GM12892 (cell line): ENCODE data around the gene PARD3.

Source experiments
- POLR2A ChIP-seq: IDR thresholded peaks from 2 replicates; pipeline ENCODE4 v1.6.1; 2011; ENCODE audit warnings: low read depth, low read length, control low read depth
- POLR2AphosphoS5 ChIP-seq: IDR thresholded peaks from 2 replicates; pipeline ENCODE4 v1.6.1; 2011; ENCODE audit warnings: low read depth, low read length, control low read depth
- TAF1 ChIP-seq: IDR thresholded peaks from 2 replicates; pipeline ENCODE4 v1.6.1; 2011; ENCODE audit warnings: low read depth, mild to moderate bottlenecking, control low read depth, low read length, borderline replicate concordance

- no peak for TF ChIP-seq POLR2AphosphoS5
- TF ChIP-seq POLR2A: no peak
- TF ChIP-seq TAF1: no peak
These were observed 58.5 kb downstream of the PARD3 start for GRCh38 chr10:34756584-34756983.
